Spleen (tissue), 11 donors: ENCODE results near the gene YIPF4. TPM values are rescaled to one million over a fixed set of nuclear protein-coding genes. Genes with fewer than 3 reads are reported as not detected.

Experiments
- DNase-seq: peaks from one replicate; pipeline ENCODE4 v3.0.0-alpha.2; 2020
- H3K27ac ChIP-seq, 8 donors: fragments of 200-600 bp; sonication (generic) in 7 of 8; 1 replicate in 4 of 8; 2 replicates in 4 of 8; pipeline versions ENCODE4 v1.5.0 to v1.8.0; 2016 to 2021; ENCODE audit warnings: inconsistent platforms in 4 of 8, mild to moderate bottlenecking in 4 of 8, moderate library complexity in 1 of 8
- H3K27me3 ChIP-seq, 7 donors: fragments of 200-600 bp; sonication (generic) in 6 of 7; replicated peaks in 1 of 7; 1 replicate in 4 of 7; 2 replicates in 3 of 7; pipeline versions ENCODE4 v1.5.0 to v1.8.0; 2016 to 2021; ENCODE audit warnings: inconsistent platforms in 3 of 7, mild to moderate bottlenecking in 1 of 7
- H3K36me3 ChIP-seq, 6 donors: fragments of 200-600 bp; sonication (generic) in 5 of 6; 1 replicate in 4 of 6; 2 replicates in 2 of 6; pipeline versions ENCODE4 v1.5.0 to v1.8.0; 2016 to 2021; ENCODE audit warnings: inconsistent platforms in 2 of 6
- H3K4me1 ChIP-seq, 6 donors: fragments of 200-600 bp; sonication (generic) in 5 of 6; 1 replicate in 3 of 6; 2 replicates in 3 of 6; pipeline versions ENCODE4 v1.5.0 to v1.8.0; 2016 to 2021; ENCODE audit warnings: inconsistent platforms in 3 of 6
- H3K4me3 ChIP-seq, 8 donors: fragments of 200-600 bp; sonication (generic) in 7 of 8; 1 replicate in 4 of 8; 2 replicates in 4 of 8; pipeline versions ENCODE4 v1.5.0 to v1.8.0; 2016 to 2021; ENCODE audit warnings: inconsistent platforms in 4 of 8, mild to moderate bottlenecking in 4 of 8, moderate library complexity in 2 of 8
- H3K9me3 ChIP-seq, 8 donors: fragments of 200-600 bp; sonication (generic) in 7 of 8; 1 replicate in 4 of 8; 2 replicates in 4 of 8; pipeline versions ENCODE4 v1.5.0 to v1.8.0; 2016 to 2021; ENCODE audit warnings: inconsistent platforms in 4 of 8
- POLR2A ChIP-seq, 3 donors: fragments of 450-650 bp; IDR thresholded peaks; one replicate each; pipeline ENCODE4 v1.5.1; 2017; ENCODE audit warnings: antibody characterized with exemption in 3 of 3, mild to moderate bottlenecking in 1 of 3
- POLR2AphosphoS5 ChIP-seq, 3 donors: sonication (generic); formaldehyde crosslinking; IDR thresholded peaks; one replicate each; pipeline ENCODE4 v1.5.1; 2017; ENCODE audit warnings: antibody characterized with exemption in 3 of 3
- WGBS, 5 donors: extraction: QIAGEN DNeasy Blood & Tissue Kit in 3 of 5; methylation state at CpG; one replicate each; pipeline versions ENCODE4 v1.1.5 to v1.1.7; 2013 to 2018; 5-methylcytosine and 5-hydroxymethylcytosine counted together
- intact Hi-C: fragments of 100-400 bp; cut with DNase I; formaldehyde crosslinking; loops from one replicate; pipeline ENCODE4 v1.15.0; 2023; ENCODE audit warnings: low total_unique reads
- polyA plus RNA-seq, 3 donors: library from polyadenylated mRNA; stranded (reverse); fragments of 200-250 nt; gene quantifications; one replicate each; pipeline ENCODE4 v1.2.1, GENCODE V29; 2013
- total RNA-seq, 7 donors: library from RNA; depleted of rRNA in 3 of 7; stranded (reverse); fragments of >200 nt in 3 of 7; fragmentation: NEBNext Ultra II Directional in 4 of 7; extraction: Animal tissue kit (Norgen Biotek cat#: 25700) in 4 of 7; gene quantifications; one replicate each; pipeline versions ENCODE4 v1.1.0 to v1.2.1, GENCODE V29; 2016 to 2021
- TF ChIP-seq, protein P1 (sequence below), 11 experiments: fragments of 200-600 bp in 7 of 11; fragments of 450-650 bp in 4 of 11; sonication (generic) in 4 of 11; IDR thresholded peaks in 8 of 11; conservative IDR thresholded peaks in 3 of 11; 1 replicate in 7 of 11; 2 replicates in 4 of 11; pipeline versions ENCODE4 v1.4.0 to v1.8.0; 2016 to 2021; ENCODE audit warnings: antibody characterized with exemption in 11 of 11, inconsistent platforms in 4 of 11, mild to moderate bottlenecking in 1 of 11
- donor health status: healthy with polysubstance abuse.
- donor health status: DM: no; HTN: no; CAD: no; lungs with moderate emphysema.
- donor health status: DM: no; HTN: no; CAD: no.
- donor health status: Bipolar disorder and iron deficiency.
- donor health status: healthy.
- donor health status: DM: no; HTN: no; CAD: no.
- donor health status: DM: yes; HTN: yes; CAD: no.

Gene YIPF4
- total and polyA plus RNA-seq, 10 donors: 6.5 to 56.0 (median 19.4) TPM

DNA sequence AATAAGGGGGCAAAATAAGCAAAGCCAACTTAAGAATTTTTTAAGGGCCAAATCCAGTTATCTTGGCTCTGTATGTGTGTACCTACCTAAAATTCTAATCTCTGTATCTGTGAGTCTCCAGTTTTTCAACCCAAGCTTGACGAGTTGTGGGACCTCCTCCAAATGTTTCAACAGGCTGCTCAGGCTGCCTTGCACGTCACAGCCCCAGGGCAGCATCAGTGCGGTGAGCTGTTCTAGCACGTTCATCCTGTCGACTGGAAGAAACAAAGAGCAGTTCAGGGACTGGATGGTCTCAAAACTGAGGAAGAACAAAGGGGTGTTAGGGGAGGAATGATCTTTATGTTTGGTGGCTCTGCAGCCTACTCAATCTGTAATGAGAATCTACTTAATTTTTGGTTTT lies 42.4 kb upstream of the YIPF4 start:
- Histone ChIP-seq H3K27ac (no peak overlapping the region), H3K27me3 (no peaks in the 10 kb centered on the region), H3K9me3 (no peaks in the 10 kb centered on the region), H3K4me3 (no peak overlapping the region), H3K4me1 (no peaks in the 10 kb centered on the region), H3K36me3 (peaks cover 0 to 100% (median 19%) of the 10 kb centered on the region in 6 donors)
- DNase-seq: no peak
- intact Hi-C loops: no loop called here
- 84 to 97% (median 93%) methylated on average over 5 of the region's 5 CpGs for WGBS, 5 donors
- TF ChIP-seq, protein P1, sequence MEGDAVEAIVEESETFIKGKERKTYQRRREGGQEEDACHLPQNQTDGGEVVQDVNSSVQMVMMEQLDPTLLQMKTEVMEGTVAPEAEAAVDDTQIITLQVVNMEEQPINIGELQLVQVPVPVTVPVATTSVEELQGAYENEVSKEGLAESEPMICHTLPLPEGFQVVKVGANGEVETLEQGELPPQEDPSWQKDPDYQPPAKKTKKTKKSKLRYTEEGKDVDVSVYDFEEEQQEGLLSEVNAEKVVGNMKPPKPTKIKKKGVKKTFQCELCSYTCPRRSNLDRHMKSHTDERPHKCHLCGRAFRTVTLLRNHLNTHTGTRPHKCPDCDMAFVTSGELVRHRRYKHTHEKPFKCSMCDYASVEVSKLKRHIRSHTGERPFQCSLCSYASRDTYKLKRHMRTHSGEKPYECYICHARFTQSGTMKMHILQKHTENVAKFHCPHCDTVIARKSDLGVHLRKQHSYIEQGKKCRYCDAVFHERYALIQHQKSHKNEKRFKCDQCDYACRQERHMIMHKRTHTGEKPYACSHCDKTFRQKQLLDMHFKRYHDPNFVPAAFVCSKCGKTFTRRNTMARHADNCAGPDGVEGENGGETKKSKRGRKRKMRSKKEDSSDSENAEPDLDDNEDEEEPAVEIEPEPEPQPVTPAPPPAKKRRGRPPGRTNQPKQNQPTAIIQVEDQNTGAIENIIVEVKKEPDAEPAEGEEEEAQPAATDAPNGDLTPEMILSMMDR (IDR thresholded peaks at IDR 0.05 in 8 of 11, conservative IDR thresholded peaks at IDR 0.05 in 3 of 11): no peak
- no peak for TF ChIP-seq POLR2AphosphoS5 (IDR thresholded peaks at IDR 0.05)

DNA sequence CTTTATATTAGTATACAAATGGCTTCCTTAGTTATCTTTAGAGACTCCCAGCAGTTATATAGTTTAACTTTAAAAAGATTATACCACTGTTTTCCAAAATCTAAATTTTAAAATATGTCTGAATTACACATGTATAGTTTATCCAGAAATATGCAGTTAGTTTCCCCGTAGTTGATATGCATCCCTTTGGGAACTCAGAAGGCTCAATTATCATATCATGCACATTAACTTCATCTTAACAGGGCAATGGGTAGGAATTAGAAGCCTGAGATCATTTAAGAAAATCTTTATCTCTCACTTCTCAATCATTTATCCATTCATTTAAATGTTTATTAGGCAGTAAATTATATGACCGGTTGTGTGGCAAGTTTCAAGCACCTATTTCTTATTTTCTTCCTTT lies 40.2 kb upstream of the YIPF4 start:
- intact Hi-C loops: no loop called here
- H3K36me3 ChIP-seq: peaks cover 0 to 88% (median 18%) of the 10 kb centered on the region in 6 donors
- H3K9me3 ChIP-seq: no peaks in the 10 kb centered on the region
- H3K4me1 ChIP-seq: no peaks in the 10 kb centered on the region
- H3K27ac ChIP-seq: no peak overlapping the region
- DNase-seq: no peak
- TF ChIP-seq POLR2AphosphoS5 (IDR thresholded peaks at IDR 0.05) (no peak), POLR2A (IDR thresholded peaks at IDR 0.05) (no peak)
- TF ChIP-seq, protein P1 (IDR thresholded peaks at IDR 0.05 in 8 of 11, conservative IDR thresholded peaks at IDR 0.05 in 3 of 11): no peak
- no peaks in the 10 kb centered on the region for H3K27me3 ChIP-seq
- no peak overlapping the region for H3K4me3 ChIP-seq
- 90 to 96% (median 94%) methylated on average over 2 of the region's 2 CpGs for WGBS, 5 donors

DNA sequence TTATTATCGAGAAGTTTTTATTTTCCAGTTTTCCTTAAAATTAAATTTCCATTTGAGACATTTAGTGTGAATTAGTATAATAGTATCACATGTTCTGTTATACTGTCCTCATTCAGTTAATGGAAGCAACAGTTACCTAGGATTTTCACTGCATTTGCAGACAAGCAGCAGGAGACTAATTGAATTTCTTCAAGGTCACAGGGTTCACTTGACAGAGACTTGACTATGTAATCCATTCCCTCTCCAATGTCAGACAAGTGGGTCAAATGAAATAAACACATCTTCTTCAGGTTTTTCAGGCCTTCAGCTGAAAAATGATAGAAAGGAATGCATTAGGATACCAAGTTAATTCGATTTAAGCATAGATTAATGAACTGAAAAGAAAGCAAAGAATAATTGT lies 39.7 kb upstream of the YIPF4 start:
- H3K4me1 ChIP-seq: no peaks in the 10 kb centered on the region
- no peak overlapping the region for H3K4me3 ChIP-seq
- H3K9me3 ChIP-seq: no peaks in the 10 kb centered on the region
- intact Hi-C loops: no loop called here
- H3K36me3 ChIP-seq: peaks cover 0 to 88% (median 17%) of the 10 kb centered on the region in 6 donors
- WGBS, 5 donors: 80 to 92% (median 85%) methylated on average over 2 of the region's 2 CpGs
- no peaks in the 10 kb centered on the region for H3K27me3 ChIP-seq
- no peak for DNase-seq
- TF ChIP-seq, protein P1 (IDR thresholded peaks at IDR 0.05 in 8 of 11, conservative IDR thresholded peaks at IDR 0.05 in 3 of 11): no peak
- TF ChIP-seq POLR2AphosphoS5 (IDR thresholded peaks at IDR 0.05) (no peak), POLR2A (IDR thresholded peaks at IDR 0.05) (no peak)
- no peak overlapping the region for H3K27ac ChIP-seq

DNA sequence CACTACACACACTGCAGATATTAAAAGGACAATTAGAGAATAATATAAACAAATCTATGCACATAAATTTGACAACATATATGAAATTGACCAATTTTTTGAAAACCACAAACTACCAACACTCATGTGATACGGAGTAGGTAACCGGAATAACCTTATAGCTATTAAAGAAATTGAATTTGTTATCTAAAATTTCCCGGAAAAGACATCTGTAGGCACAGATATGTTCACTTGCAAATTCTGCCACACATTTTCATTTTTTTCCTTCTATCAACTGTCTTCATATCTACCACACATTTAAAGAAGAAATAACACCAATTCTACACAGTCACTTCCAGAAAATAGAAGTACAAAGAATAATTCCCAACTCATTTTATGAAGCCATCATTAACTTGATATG lies 35.4 kb upstream of the YIPF4 start:
- no peak overlapping the region for H3K4me3 ChIP-seq
- TF ChIP-seq POLR2A (IDR thresholded peaks at IDR 0.05) (no peak), POLR2AphosphoS5 (IDR thresholded peaks at IDR 0.05) (no peak)
- TF ChIP-seq, protein P1 (IDR thresholded peaks at IDR 0.05 in 8 of 11, conservative IDR thresholded peaks at IDR 0.05 in 3 of 11): no peak
- H3K27me3 ChIP-seq: no peaks in the 10 kb centered on the region
- DNase-seq: no peak
- peaks cover 0 to 85% (median 5%) of the 10 kb centered on the region in 6 donors for H3K36me3 ChIP-seq
- H3K27ac ChIP-seq: no peak overlapping the region
- H3K4me1 ChIP-seq: no peaks in the 10 kb centered on the region
- intact Hi-C loops: no loop called here
- 91 to 95% (median 93%) methylated on average over 3 of the region's 3 CpGs for WGBS, 5 donors
- H3K9me3 ChIP-seq: no peaks in the 10 kb centered on the region
